OCI-LY3 (cell line): ENCODE data around the gene SOX12.
"Not testable (repeated sequence)": the region's sequence is repeated elsewhere in the genome, so short reads cannot be mapped to it uniquely, and the experiment has no call there.

ENCODE experiments used
- H2AFZ ChIP-seq: fragments of 200-600, 300-600 bp; shearing (Covaris generic); 2 replicates; pipeline ENCODE4 v1.6.0; 2014; ENCODE audit warnings: antibody characterized with exemption, low read depth, low read length
- H3K27ac ChIP-seq: fragments of 200-600, 300-600 bp; sonication (generic); 2 replicates; pipeline ENCODE4 v1.5.1; 2014; ENCODE audit warnings: mild to moderate bottlenecking, low read length, moderate library complexity, mixed read lengths
- H3K27me3 ChIP-seq: fragments of 200-600, 300-600 bp; sonication (generic); 2 replicates; pipeline ENCODE4 v1.6.1; 2014; ENCODE audit warnings: low read depth, low read length, mixed read lengths
- H3K36me3 ChIP-seq: fragments of 200-600, 300-600 bp; sonication (generic); replicated peaks from 2 replicates; pipeline ENCODE3; 2014; ENCODE audit warnings: low read depth, low read length, mixed read lengths
- H3K4me1 ChIP-seq: fragments of 300-600, 200-600 bp; sonication (generic); 2 replicates; pipeline ENCODE4 v1.6.1; 2014; ENCODE audit warnings: low read length, mixed read lengths
- H3K4me2 ChIP-seq: fragments of 200-600, 300-600 bp; sonication (generic); 2 replicates; pipeline ENCODE4 v1.6.1; 2014; ENCODE audit warnings: low read length, mixed read lengths
- H3K4me3 ChIP-seq: fragments of 300-600, 200-600 bp; sonication (generic); 2 replicates; pipeline ENCODE4 v1.5.1; 2014; ENCODE audit warnings: antibody characterized with exemption, mild to moderate bottlenecking, low read length, moderate library complexity
- H3K79me2 ChIP-seq: fragments of 300-600, 200-600 bp; shearing (Covaris generic); 2 replicates; pipeline ENCODE4 v1.6.1; 2014; ENCODE audit warnings: mild to moderate bottlenecking, low read length, mixed read lengths
- H3K9ac ChIP-seq: fragments of 300-600, 200-600 bp; shearing (Covaris generic); 2 replicates; pipeline ENCODE4 v1.6.0; 2014; ENCODE audit warnings: mild to moderate bottlenecking, low read length, moderate library complexity
- H3K9me3 ChIP-seq: fragments of 200-600, 300-600 bp; shearing (Covaris generic); 2 replicates; pipeline ENCODE4 v1.6.1; 2014; ENCODE audit warnings: low read length, mixed read lengths; ENCODE audit not compliant: insufficient read depth
- H4K20me1 ChIP-seq: fragments of 200-600, 300-600 bp; sonication (generic); 2 replicates; pipeline ENCODE4 v1.6.1; 2016; ENCODE audit warnings: low read length, mixed read lengths; ENCODE audit not compliant: insufficient read depth
- EZH2phosphoT487 ChIP-seq: fragments of 200-600 bp; shearing (Covaris generic); IDR thresholded peaks from 2 replicates; pipeline ENCODE4 v1.6.1; 2018; ENCODE audit warnings: antibody characterized with exemption, mixed run types, low read depth
- TF ChIP-seq, protein P1 (sequence below): fragments of 200-600, 300-600 bp; sonication (generic); IDR thresholded peaks from 2 replicates; pipeline ENCODE4 v1.5.1; 2014; ENCODE audit warnings: antibody characterized with exemption, low read length, low read depth

The SOX12 gene

GRCh38 chr20:371755-372542 lies 46.6 kb downstream of the SOX12 start:
- H3K79me2 ChIP-seq = no peaks in the 10 kb centered on the region
- 0 out of 2 replicates have a peak overlapping the region, but pooled peaks have one; percentile 7 for H3K4me2 ChIP-seq
- no peak overlapping the region for H3K4me3 ChIP-seq
- TF ChIP-seq, protein P1, sequence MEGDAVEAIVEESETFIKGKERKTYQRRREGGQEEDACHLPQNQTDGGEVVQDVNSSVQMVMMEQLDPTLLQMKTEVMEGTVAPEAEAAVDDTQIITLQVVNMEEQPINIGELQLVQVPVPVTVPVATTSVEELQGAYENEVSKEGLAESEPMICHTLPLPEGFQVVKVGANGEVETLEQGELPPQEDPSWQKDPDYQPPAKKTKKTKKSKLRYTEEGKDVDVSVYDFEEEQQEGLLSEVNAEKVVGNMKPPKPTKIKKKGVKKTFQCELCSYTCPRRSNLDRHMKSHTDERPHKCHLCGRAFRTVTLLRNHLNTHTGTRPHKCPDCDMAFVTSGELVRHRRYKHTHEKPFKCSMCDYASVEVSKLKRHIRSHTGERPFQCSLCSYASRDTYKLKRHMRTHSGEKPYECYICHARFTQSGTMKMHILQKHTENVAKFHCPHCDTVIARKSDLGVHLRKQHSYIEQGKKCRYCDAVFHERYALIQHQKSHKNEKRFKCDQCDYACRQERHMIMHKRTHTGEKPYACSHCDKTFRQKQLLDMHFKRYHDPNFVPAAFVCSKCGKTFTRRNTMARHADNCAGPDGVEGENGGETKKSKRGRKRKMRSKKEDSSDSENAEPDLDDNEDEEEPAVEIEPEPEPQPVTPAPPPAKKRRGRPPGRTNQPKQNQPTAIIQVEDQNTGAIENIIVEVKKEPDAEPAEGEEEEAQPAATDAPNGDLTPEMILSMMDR = no peak
- no peak for TF ChIP-seq EZH2phosphoT487
- no peaks in the 10 kb centered on the region for H3K9me3 ChIP-seq
- no peak overlapping the region for H3K27ac ChIP-seq
- no peaks in the 10 kb centered on the region for H4K20me1 ChIP-seq
- H3K36me3 ChIP-seq = no peaks in the 10 kb centered on the region
- H3K27me3 ChIP-seq = peaks cover 3% of the 10 kb centered on the region; the same call in 1 of the 2 replicates
- no peak overlapping the region; the same call in 1 of the 2 replicates for H2AFZ ChIP-seq
- H3K9ac ChIP-seq = no peak overlapping the region
- peaks cover 13% of the 10 kb centered on the region for H3K4me1 ChIP-seq

DNA sequence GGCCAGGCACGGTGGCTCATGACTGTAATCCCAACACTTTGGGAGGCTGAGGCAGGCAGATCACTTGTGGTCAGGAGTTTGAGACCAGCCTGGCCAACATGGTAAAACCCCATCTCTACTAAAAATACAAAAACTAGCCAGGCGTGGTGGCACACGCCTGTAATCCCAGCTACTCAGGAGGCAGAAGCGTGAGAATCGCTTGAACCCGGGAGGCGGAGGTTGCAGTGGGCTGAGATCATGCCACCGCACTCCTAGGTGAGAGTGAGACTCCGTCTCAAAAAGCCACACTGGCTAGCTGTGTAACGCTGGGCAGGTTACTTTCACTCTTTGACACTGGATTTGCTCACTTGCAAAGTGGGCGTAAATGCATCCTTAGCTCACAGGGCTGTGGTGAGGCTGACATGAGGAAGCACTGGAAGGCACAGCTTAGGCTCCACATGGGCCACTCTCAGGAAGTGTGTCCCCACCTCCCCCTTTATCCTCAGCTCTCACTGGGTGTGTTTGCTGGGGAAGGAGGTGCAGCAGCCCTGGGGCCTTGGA lies 47.3 kb downstream of the SOX12 start:
- H3K4me2 ChIP-seq = peak overlapping the region; percentile 7; the same call in 1 of the 2 replicates
- not testable (repeated sequence) for H3K9ac ChIP-seq, H4K20me1 ChIP-seq, H3K9me3 ChIP-seq, H3K27me3 ChIP-seq, H3K79me2 ChIP-seq, H3K4me3 ChIP-seq, H3K36me3 ChIP-seq, H3K27ac ChIP-seq, H2AFZ ChIP-seq
- H3K4me1 ChIP-seq = peaks cover 13% of the 10 kb centered on the region

- Histone ChIP-seq H3K27ac (no peak overlapping the region), H3K36me3 (no peaks in the 10 kb centered on the region), H3K4me3 (no peak overlapping the region), H3K9me3 (no peaks in the 10 kb centered on the region), H3K79me2 (no peaks in the 10 kb centered on the region), H3K4me2 (no peak overlapping the region), H4K20me1 (no peaks in the 10 kb centered on the region), H2AFZ (no peak overlapping the region), H3K4me1 (peaks cover 13% of the 10 kb centered on the region), H3K27me3 (peaks cover 3% of the 10 kb centered on the region; the same call in 1 of the 2 replicates), H3K9ac (no peak overlapping the region)
- TF ChIP-seq, protein P1 = no peak
- TF ChIP-seq EZH2phosphoT487 = no peak
These were observed 48.0 kb downstream of the SOX12 start for GRCh38 chr20:373171-373890.

- no peaks in the 10 kb centered on the region for H4K20me1 ChIP-seq
- TF ChIP-seq EZH2phosphoT487 = no peak
- TF ChIP-seq, protein P1 = no peak
- no peaks in the 10 kb centered on the region for H3K9me3 ChIP-seq
- no peak overlapping the region for H3K4me3 ChIP-seq
- H3K27me3 ChIP-seq = peaks cover 3% of the 10 kb centered on the region; the same call in 1 of the 2 replicates
- H2AFZ ChIP-seq = no peak overlapping the region
- H3K36me3 ChIP-seq = no peaks in the 10 kb centered on the region
- H3K4me2 ChIP-seq = no peak overlapping the region
- H3K9ac ChIP-seq = no peak overlapping the region
- peaks cover 5% of the 10 kb centered on the region for H3K79me2 ChIP-seq
- no peak overlapping the region for H3K27ac ChIP-seq
- peaks cover 19% of the 10 kb centered on the region for H3K4me1 ChIP-seq
These were observed 50.0 kb downstream of the SOX12 start for GRCh38 chr20:375265-375889.
